Naive B cell (primary cell): ENCODE data around the gene OLIG2. TPM values are rescaled to one million over a fixed set of nuclear protein-coding genes. Genes with fewer than 3 reads are reported as not detected.
A peak's percentile ranks its signal among the peaks of the same experiment; 100 is the strongest.

Source experiments
- ATAC-seq, 2 donors: fragments of 150-1000 bp; cut with Tn5 transposase; 2 replicates each; pipeline ENCODE4 v1.10.0; 2021; ENCODE audit warnings: low read depth in 2 of 2, mild to moderate bottlenecking in 2 of 2, moderate library complexity in 2 of 2
- DNase-seq: peaks from one replicate; pipeline ENCODE4 v3.0.0; 2022
- H3K27ac Mint-ChIP-seq, 6 donors: one replicate each; pipeline ENCODE4 v1.8.0; 2020 to 2022; ENCODE audit warnings: mild to moderate bottlenecking in 6 of 6, mixed read lengths in 6 of 6, moderate library complexity in 5 of 6, inconsistent platforms in 2 of 6
- H3K27me3 Mint-ChIP-seq, 3 donors: one replicate each; pipeline ENCODE4 v1.8.0; 2021 to 2022; ENCODE audit warnings: mixed read lengths in 3 of 3, mild to moderate bottlenecking in 1 of 3
- H3K36me3 Mint-ChIP-seq, 2 donors: one replicate each; pipeline ENCODE4 v1.8.0; 2020 to 2022; ENCODE audit warnings: mixed read lengths in 2 of 2, inconsistent platforms in 1 of 2, mild to moderate bottlenecking in 1 of 2
- H3K4me1 Mint-ChIP-seq, 3 donors: one replicate each; pipeline ENCODE4 v1.8.0; 2020 to 2022; ENCODE audit warnings: mixed read lengths in 3 of 3, inconsistent platforms in 1 of 3, mild to moderate bottlenecking in 1 of 3, moderate library complexity in 1 of 3
- H3K4me3 Mint-ChIP-seq, 8 donors: one replicate each; pipeline ENCODE4 v1.8.0; 2020 to 2022; ENCODE audit warnings: mild to moderate bottlenecking in 8 of 8, mixed read lengths in 8 of 8, moderate library complexity in 8 of 8, inconsistent platforms in 2 of 8
- H3K9me3 Mint-ChIP-seq, 7 donors: one replicate each; pipeline ENCODE4 v1.8.0; 2020 to 2022; ENCODE audit warnings: mixed read lengths in 7 of 7, mild to moderate bottlenecking in 5 of 7, inconsistent platforms in 2 of 7, moderate library complexity in 1 of 7
- polyA plus RNA-seq, 6 donors: library from polyadenylated mRNA; unstranded; fragments of 300-500 nt; fragmentation: Illumina TruSeq; gene quantifications; one replicate each; pipeline ENCODE4 v1.2.3, GENCODE V29; 2021; ENCODE audit warnings: low read depth in 6 of 6

Gene OLIG2
- polyA plus RNA-seq, 6 donors from 2014 or later: not detected

DNA sequence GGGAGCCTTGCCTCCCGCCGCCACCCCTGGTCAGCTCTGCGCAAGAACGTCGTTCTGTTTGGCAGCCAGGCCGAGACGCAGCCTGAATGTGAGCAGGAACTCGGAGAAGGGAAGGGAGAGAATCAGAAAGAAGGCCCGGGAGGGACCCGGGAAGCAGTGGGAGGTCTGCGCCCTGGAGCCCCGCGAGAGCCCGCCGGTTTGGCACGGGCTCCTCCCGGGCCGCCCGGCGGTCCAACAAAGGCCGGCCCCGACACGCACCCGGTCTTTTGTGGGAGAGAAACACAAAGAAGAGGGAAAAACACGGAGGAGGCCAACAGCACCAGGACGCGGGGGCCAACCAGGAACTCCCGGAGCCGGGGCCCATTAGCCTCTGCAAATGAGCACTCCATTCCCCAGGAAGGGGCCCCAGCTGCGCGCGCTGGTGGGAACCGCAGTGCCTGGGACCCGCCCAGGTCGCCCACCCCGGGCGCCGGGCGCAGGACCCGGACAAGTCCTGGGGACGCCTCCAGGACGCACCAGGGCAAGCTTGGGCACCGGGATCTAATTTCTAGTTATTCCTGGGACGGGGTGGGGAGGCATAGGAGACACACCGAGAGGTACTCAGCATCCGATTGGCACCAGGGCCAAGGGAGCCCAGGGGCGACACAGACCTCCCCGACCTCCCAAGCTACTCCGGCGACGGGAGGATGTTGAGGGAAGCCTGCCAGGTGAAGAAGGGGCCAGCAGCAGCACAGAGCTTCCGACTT, 2.7 kb upstream of the OLIG2 start:
- ATAC-seq (no peak), DNase-seq (no peak)
- Mint-ChIP-seq H3K27me3 (peaks cover 65 to 84% (median 76%) of the 10 kb centered on the region in 3 donors), H3K27ac (peak overlapping the region in 3 of 6 donors; percentile 37 to 98 (median 49)), H3K4me1 (peaks cover 27 to 56% (median 50%) of the 10 kb centered on the region in 3 donors), H3K36me3 (peaks cover 0 to 22% of the 10 kb centered on the region in 2 donors), H3K4me3 (peak overlapping the region in 2 of 8 donors; percentile 9 to 40), H3K9me3 (peaks cover 0 to 5% (median 3%) of the 10 kb centered on the region in 7 donors)

- H3K9me3 Mint-ChIP-seq: peaks cover 0 to 7% (median 3%) of the 10 kb centered on the region in 7 donors
- ATAC-seq: no peak
- peaks cover 30 to 63% (median 55%) of the 10 kb centered on the region in 3 donors for H3K4me1 Mint-ChIP-seq
- H3K4me3 Mint-ChIP-seq: peak overlapping the region in 6 of 8 donors; percentile 17 to 86 (median 48)
- DNase-seq: no peak
- H3K27ac Mint-ChIP-seq: peak overlapping the region in 3 of 6 donors; percentile 22 to 98 (median 49)
- peaks cover 65 to 84% (median 76%) of the 10 kb centered on the region in 3 donors for H3K27me3 Mint-ChIP-seq
- peaks cover 0 to 22% of the 10 kb centered on the region in 2 donors for H3K36me3 Mint-ChIP-seq
Measured at GRCh38 chr21:33023574-33024200, 2.0 kb upstream of the OLIG2 start.

DNA sequence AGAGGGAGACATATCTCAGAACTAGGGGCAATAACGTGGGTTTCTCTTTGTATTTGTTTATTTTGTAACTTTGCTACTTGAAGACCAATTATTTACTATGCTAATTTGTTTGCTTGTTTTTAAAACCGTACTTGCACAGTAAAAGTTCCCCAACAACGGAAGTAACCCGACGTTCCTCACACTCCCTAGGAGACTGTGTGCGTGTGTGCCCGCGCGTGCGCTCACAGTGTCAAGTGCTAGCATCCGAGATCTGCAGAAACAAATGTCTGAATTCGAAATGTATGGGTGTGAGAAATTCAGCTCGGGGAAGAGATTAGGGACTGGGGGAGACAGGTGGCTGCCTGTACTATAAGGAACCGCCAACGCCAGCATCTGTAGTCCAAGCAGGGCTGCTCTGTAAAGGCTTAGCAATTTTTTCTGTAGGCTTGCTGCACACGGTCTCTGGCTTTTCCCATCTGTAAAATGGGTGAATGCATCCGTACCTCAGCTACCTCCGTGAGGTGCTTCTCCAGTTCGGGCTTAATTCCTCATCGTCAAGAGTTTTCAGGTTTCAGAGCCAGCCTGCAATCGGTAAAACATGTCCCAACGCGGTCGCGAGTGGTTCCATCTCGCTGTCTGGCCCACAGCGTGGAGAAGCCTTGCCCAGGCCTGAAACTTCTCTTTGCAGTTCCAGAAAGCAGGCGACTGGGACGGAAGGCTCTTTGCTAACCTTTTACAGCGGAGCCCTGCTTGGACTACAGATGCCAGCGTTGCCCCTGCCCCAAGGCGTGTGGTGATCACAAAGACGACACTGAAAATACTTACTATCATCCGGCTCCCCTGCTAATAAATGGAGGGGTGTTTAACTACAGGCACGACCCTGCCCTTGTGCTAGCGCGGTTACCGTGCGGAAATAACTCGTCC, 1.3 kb upstream of the OLIG2 start:
- Mint-ChIP-seq H3K36me3 (peaks cover 0 to 22% of the 10 kb centered on the region in 2 donors), H3K4me1 (peaks cover 32 to 63% (median 55%) of the 10 kb centered on the region in 3 donors), H3K9me3 (peaks cover 0 to 9% (median 3%) of the 10 kb centered on the region in 7 donors), H3K27me3 (peaks cover 65 to 84% (median 76%) of the 10 kb centered on the region in 3 donors), H3K27ac (peak overlapping the region in 4 of 6 donors; percentile 22 to 98 (median 78)), H3K4me3 (peak overlapping the region in 6 of 8 donors; percentile 17 to 86 (median 50))
- ATAC-seq (no peak), DNase-seq (no peak)

GRCh38 chr21:33025106-33025488, 638 bp upstream of the OLIG2 start:
- Mint-ChIP-seq H3K4me3 (peak overlapping the region in 1 of 8 donors; percentile 47), H3K36me3 (peaks cover 0 to 22% of the 10 kb centered on the region in 2 donors), H3K27me3 (peaks cover 69 to 85% (median 80%) of the 10 kb centered on the region in 3 donors), H3K4me1 (peaks cover 32 to 66% (median 58%) of the 10 kb centered on the region in 3 donors), H3K27ac (peak overlapping the region in 2 of 6 donors; percentile 30 to 76), H3K9me3 (peaks cover 0 to 9% (median 3%) of the 10 kb centered on the region in 7 donors)
- ATAC-seq (no peak), DNase-seq (no peak)

DNA sequence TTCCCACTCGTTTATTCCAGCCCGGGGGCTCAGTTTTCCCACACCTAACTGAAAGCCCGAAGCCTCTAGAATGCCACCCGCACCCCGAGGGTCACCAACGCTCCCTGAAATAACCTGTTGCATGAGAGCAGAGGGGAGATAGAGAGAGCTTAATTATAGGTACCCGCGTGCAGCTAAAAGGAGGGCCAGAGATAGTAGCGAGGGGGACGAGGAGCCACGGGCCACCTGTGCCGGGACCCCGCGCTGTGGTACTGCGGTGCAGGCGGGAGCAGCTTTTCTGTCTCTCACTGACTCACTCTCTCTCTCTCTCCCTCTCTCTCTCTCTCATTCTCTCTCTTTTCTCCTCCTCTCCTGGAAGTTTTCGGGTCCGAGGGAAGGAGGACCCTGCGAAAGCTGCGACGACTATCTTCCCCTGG, 716 bp downstream of the OLIG2 start:
- H3K27me3 Mint-ChIP-seq: peaks cover 67 to 85% (median 80%) of the 10 kb centered on the region in 3 donors
- peak overlapping the region in 4 of 6 donors; percentile 58 to 97 (median 86) for H3K27ac Mint-ChIP-seq
- peaks cover 0 to 22% of the 10 kb centered on the region in 2 donors for H3K36me3 Mint-ChIP-seq
- H3K4me3 Mint-ChIP-seq: peak overlapping the region; percentile 17 to 77 (median 50)
- ATAC-seq: no peak
- peaks cover 27 to 62% (median 55%) of the 10 kb centered on the region in 3 donors for H3K4me1 Mint-ChIP-seq
- no peak for DNase-seq
- peaks cover 0 to 9% (median 3%) of the 10 kb centered on the region in 7 donors for H3K9me3 Mint-ChIP-seq

DNA sequence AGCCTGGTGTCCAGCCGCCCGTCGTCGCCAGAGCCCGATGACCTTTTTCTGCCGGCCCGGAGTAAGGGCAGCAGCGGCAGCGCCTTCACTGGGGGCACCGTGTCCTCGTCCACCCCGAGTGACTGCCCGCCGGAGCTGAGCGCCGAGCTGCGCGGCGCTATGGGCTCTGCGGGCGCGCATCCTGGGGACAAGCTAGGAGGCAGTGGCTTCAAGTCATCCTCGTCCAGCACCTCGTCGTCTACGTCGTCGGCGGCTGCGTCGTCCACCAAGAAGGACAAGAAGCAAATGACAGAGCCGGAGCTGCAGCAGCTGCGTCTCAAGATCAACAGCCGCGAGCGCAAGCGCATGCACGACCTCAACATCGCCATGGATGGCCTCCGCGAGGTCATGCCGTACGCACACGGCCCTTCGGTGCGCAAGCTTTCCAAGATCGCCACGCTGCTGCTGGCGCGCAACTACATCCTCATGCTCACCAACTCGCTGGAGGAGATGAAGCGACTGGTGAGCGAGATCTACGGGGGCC, 1.2 kb downstream of the OLIG2 start:
- DNase-seq: no peak
- Mint-ChIP-seq H3K4me3 (peak overlapping the region in 5 of 8 donors; percentile 35 to 77 (median 60)), H3K36me3 (peaks cover 0 to 20% of the 10 kb centered on the region in 2 donors), H3K4me1 (peaks cover 27 to 57% (median 55%) of the 10 kb centered on the region in 3 donors), H3K27ac (peak overlapping the region in 3 of 6 donors; percentile 79 to 96 (median 93)), H3K27me3 (peaks cover 67 to 85% (median 80%) of the 10 kb centered on the region in 3 donors), H3K9me3 (peaks cover 0 to 9% (median 3%) of the 10 kb centered on the region in 7 donors)
- no peak for ATAC-seq

GRCh38 chr21:33027401-33028286, 1.9 kb downstream of the OLIG2 start:
- Mint-ChIP-seq H3K36me3 (peaks cover 0 to 13% of the 10 kb centered on the region in 2 donors), H3K4me3 (peak overlapping the region in 6 of 8 donors; percentile 61 to 88 (median 67)), H3K27me3 (peaks cover 67 to 85% (median 80%) of the 10 kb centered on the region in 3 donors), H3K9me3 (peaks cover 0 to 9% (median 3%) of the 10 kb centered on the region in 7 donors), H3K4me1 (peaks cover 21 to 52% (median 50%) of the 10 kb centered on the region in 3 donors), H3K27ac (no peak overlapping the region)
- ATAC-seq: no peak
- DNase-seq: no peak

DNA sequence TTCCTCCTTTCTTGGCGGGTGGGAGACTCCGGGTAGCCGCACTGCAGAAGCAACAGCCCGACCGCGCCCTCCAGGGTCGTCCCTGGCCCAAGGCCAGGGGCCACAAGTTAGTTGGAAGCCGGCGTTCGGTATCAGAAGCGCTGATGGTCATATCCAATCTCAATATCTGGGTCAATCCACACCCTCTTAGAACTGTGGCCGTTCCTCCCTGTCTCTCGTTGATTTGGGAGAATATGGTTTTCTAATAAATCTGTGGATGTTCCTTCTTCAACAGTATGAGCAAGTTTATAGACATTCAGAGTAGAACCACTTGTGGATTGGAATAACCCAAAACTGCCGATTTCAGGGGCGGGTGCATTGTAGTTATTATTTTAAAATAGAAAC, 2.5 kb downstream of the OLIG2 start:
- H3K27ac Mint-ChIP-seq: peak overlapping the region in 3 of 6 donors; percentile 44 to 95 (median 62)
- peaks cover 0 to 9% (median 3%) of the 10 kb centered on the region in 7 donors for H3K9me3 Mint-ChIP-seq
- DNase-seq: no peak
- ATAC-seq: no peak
- peaks cover 66 to 84% (median 79%) of the 10 kb centered on the region in 3 donors for H3K27me3 Mint-ChIP-seq
- peaks cover 0 to 12% of the 10 kb centered on the region in 2 donors for H3K36me3 Mint-ChIP-seq
- peak overlapping the region in 7 of 8 donors; percentile 61 to 88 (median 68) for H3K4me3 Mint-ChIP-seq
- peaks cover 20 to 50% (median 49%) of the 10 kb centered on the region in 3 donors for H3K4me1 Mint-ChIP-seq

DNA sequence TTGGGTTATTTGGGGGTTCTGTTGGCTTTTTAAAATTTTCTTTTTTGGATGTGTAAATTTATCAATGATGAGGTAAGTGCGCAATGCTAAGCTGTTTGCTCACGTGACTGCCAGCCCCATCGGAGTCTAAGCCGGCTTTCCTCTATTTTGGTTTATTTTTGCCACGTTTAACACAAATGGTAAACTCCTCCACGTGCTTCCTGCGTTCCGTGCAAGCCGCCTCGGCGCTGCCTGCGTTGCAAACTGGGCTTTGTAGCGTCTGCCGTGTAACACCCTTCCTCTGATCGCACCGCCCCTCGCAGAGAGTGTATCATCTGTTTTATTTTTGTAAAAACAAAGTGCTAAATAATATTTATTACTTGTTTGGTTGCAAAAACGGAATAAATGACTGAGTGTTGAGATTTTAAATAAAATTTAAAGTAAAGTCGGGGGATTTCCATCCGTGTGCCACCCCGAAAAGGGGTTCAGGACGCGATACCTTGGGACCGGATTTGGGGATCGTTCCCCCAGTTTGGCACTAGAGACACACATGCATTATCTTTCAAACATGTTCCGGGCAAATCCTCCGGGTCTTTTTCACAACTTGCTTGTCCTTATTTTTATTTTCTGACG, 3.1 kb downstream of the OLIG2 start:
- DNase-seq (no peak), ATAC-seq (no peak)
- Mint-ChIP-seq H3K27ac (peak overlapping the region in 3 of 6 donors; percentile 3 to 66 (median 9)), H3K36me3 (peaks cover 0 to 12% of the 10 kb centered on the region in 2 donors), H3K27me3 (peaks cover 64 to 80% (median 77%) of the 10 kb centered on the region in 3 donors), H3K9me3 (peaks cover 0 to 9% (median 3%) of the 10 kb centered on the region in 7 donors), H3K4me1 (peaks cover 19 to 45% (median 45%) of the 10 kb centered on the region in 3 donors), H3K4me3 (peak overlapping the region; percentile 49 to 87 (median 70))

GRCh38 chr21:33029385-33029921, 3.7 kb downstream of the OLIG2 start:
- Mint-ChIP-seq H3K27ac (peak overlapping the region in 1 of 6 donors; percentile 42), H3K4me3 (peak overlapping the region; percentile 20 to 87 (median 64)), H3K4me1 (peaks cover 14 to 40% (median 39%) of the 10 kb centered on the region in 3 donors), H3K9me3 (peaks cover 0 to 9% (median 3%) of the 10 kb centered on the region in 7 donors), H3K27me3 (peaks cover 62 to 80% (median 77%) of the 10 kb centered on the region in 3 donors), H3K36me3 (peaks cover 0 to 12% of the 10 kb centered on the region in 2 donors)
- ATAC-seq: no peak
- no peak for DNase-seq

DNA sequence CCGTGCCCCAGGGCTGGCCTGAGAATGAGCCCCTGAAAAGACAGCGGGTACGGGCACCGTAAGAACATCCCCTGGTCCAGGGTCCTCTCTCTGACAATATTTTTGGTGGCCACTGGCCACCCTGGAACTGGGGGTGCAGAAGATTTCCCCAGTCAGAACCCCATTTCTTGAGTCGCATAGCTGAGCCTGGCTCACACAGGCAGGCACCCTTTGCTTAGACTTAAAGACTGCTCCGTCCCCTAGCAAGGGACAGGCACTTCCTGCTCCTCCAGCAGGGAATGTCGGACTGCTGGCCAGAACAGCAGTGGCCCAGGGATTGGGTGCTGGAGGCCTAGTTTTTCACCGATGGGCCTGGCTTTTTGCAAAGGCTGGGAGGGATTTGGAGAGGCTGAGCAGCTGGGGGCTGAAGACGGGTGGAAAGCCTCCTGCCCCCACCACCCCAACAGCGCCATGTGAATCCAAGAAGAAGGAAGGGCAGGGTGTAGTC, 4.3 kb downstream of the OLIG2 start:
- H3K4me3 Mint-ChIP-seq: peak overlapping the region in 4 of 8 donors; percentile 6 to 87 (median 37)
- no peak overlapping the region for H3K27ac Mint-ChIP-seq
- H3K27me3 Mint-ChIP-seq: peaks cover 62 to 80% (median 77%) of the 10 kb centered on the region in 3 donors
- DNase-seq (no peak), ATAC-seq (no peak)
- H3K4me1 Mint-ChIP-seq: peaks cover 14 to 38% (median 38%) of the 10 kb centered on the region in 3 donors
- H3K9me3 Mint-ChIP-seq: peaks cover 0 to 9% (median 3%) of the 10 kb centered on the region in 7 donors
- peaks cover 0 to 12% of the 10 kb centered on the region in 2 donors for H3K36me3 Mint-ChIP-seq
